Measurements from ENCODE around the gene TMEM37.

TMEM37 gene

DNA sequence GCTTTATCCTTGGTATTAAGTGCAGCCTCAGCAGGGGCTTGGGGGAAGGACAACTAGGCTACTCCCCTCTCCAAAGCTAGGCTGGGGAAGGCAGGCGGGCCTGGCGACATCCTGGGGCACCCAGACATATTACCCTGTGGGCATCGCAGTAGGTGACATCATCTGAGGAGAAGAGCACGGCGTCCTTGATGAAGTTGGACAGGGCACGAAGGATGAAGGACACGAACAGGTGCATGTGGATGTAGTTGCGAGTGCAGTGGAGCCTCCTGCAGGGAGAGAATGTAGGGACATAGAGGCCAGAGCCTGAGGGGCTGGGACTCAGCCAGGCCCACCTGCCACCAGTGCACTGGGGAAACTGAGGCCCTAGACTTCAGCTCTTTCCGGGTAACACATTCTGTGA, 32.3 kb downstream of the TMEM37 start:
- Histone ChIP-seq H3K23ac (ENCODE audit: low read length) (no peak overlapping the region), H3K4me3 (ENCODE audit: low read depth, low read length) (no peak overlapping the region), H2BK120ac (ENCODE audit: insufficient read depth, low read length, poor library complexity) (no peak overlapping the region), H3K27ac (ENCODE audit: low read depth, low read length) (no peak overlapping the region), H3K27me3 (ENCODE audit: insufficient read depth, low read length) (no peaks in the 10 kb centered on the region), H3K4me1 (ENCODE audit: control insufficient read depth in 1 of 2, insufficient read depth in 2 of 2, low read length in 2 of 2) (no peaks in the 10 kb centered on the region), H3K9me3 (ENCODE audit: insufficient read depth, low read depth, low read length) (no peaks in the 10 kb centered on the region), H3K14ac (ENCODE audit: low read length) (no peak overlapping the region), H2AK5ac (ENCODE audit: low read length) (no peak overlapping the region), H2BK5ac (ENCODE audit: low read depth, low read length, poor library complexity) (no peak overlapping the region), H4K12ac (ENCODE audit: low read depth, low read length) (no peak overlapping the region), H3K18ac (ENCODE audit: low read length) (no peak overlapping the region), H2AFZ (ENCODE audit: insufficient read depth, low read length, poor library complexity) (no peak overlapping the region), H4K8ac (ENCODE audit: low read depth, low read length) (no peak overlapping the region), H4K91ac (ENCODE audit: low read depth, low read length) (no peak overlapping the region), H2BK12ac (ENCODE audit: low read length) (no peak overlapping the region), H3K9ac (ENCODE audit: low read length) (no peak overlapping the region), H3K36me3 (ENCODE audit: control insufficient read depth in 1 of 2, insufficient read depth in 2 of 2, low read length in 2 of 2) (no peaks in the 10 kb centered on the region), H3K79me1 (ENCODE audit: low read length) (no peaks in the 10 kb centered on the region), H3K79me2 (ENCODE audit: control insufficient read depth, insufficient read depth, low read length, poor library complexity) (no peaks in the 10 kb centered on the region), H3K4me2 (ENCODE audit: low read length) (no peak overlapping the region), H3K4ac (ENCODE audit: low read depth, low read length) (no peak overlapping the region)
- no peak for DNase-seq
- no CpG with 5 or more reads among the region's 9 CpGs for WGBS (ENCODE audit: extremely low coverage, insufficient coverage, insufficient read length)

DNA sequence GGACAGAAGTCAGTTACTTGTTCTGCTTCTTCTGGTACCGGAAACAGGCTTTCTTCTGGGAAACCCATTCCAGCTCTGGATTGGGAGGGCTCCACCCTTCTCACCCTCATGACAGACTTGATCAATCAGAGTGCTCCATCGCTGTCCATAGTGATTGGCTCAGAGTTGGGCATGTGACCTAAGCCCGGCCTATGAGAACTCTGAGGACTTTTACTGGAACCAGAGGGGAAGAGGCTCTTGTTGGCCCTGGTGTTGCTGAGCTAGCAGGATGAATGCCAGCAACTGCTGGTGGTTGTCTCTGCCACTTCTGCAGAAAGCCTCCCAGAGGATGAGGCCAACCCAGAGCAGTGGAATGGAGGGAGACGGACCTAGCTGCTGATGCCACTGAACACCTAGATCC, 33.3 kb downstream of the TMEM37 start:
- Histone ChIP-seq H3K4me2 (ENCODE audit: low read length) (no peak overlapping the region), H3K18ac (ENCODE audit: low read length) (no peak overlapping the region), H3K23ac (ENCODE audit: low read length) (no peak overlapping the region), H3K79me2 (ENCODE audit: control insufficient read depth, insufficient read depth, low read length, poor library complexity) (no peaks in the 10 kb centered on the region), H3K4me1 (ENCODE audit: control insufficient read depth in 1 of 2, insufficient read depth in 2 of 2, low read length in 2 of 2) (no peaks in the 10 kb centered on the region), H3K4me3 (ENCODE audit: low read depth, low read length) (no peak overlapping the region), H3K27me3 (ENCODE audit: insufficient read depth, low read length) (no peaks in the 10 kb centered on the region), H3K36me3 (ENCODE audit: control insufficient read depth in 1 of 2, insufficient read depth in 2 of 2, low read length in 2 of 2) (no peaks in the 10 kb centered on the region), H3K9me3 (ENCODE audit: insufficient read depth, low read depth, low read length) (no peaks in the 10 kb centered on the region), H2BK120ac (ENCODE audit: insufficient read depth, low read length, poor library complexity) (no peak overlapping the region), H2BK5ac (ENCODE audit: low read depth, low read length, poor library complexity) (no peak overlapping the region), H3K27ac (ENCODE audit: low read depth, low read length) (no peak overlapping the region), H3K9ac (ENCODE audit: low read length) (no peak overlapping the region), H2AFZ (ENCODE audit: insufficient read depth, low read length, poor library complexity) (no peak overlapping the region), H3K14ac (ENCODE audit: low read length) (no peak overlapping the region), H2BK12ac (ENCODE audit: low read length) (no peak overlapping the region), H4K91ac (ENCODE audit: low read depth, low read length) (no peak overlapping the region), H4K8ac (ENCODE audit: low read depth, low read length) (no peak overlapping the region), H3K4ac (ENCODE audit: low read depth, low read length) (no peak overlapping the region), H3K79me1 (ENCODE audit: low read length) (no peaks in the 10 kb centered on the region), H2AK5ac (ENCODE audit: low read length) (no peak overlapping the region), H4K12ac (ENCODE audit: low read depth, low read length) (no peak overlapping the region)
- WGBS (ENCODE audit: extremely low coverage, insufficient coverage, insufficient read length): no CpG with 5 or more reads among the region's 4 CpGs
- no peak for DNase-seq

GRCh38 chr2:119465687-119466086, 34.0 kb downstream of the TMEM37 start:
- no peak for DNase-seq
- no peak overlapping the region for H3K4me3 ChIP-seq (ENCODE audit: low read depth, low read length)
- H3K36me3 ChIP-seq (ENCODE audit: control insufficient read depth in 1 of 2, insufficient read depth in 2 of 2, low read length in 2 of 2): no peaks in the 10 kb centered on the region
- H2AFZ ChIP-seq (ENCODE audit: insufficient read depth, low read length, poor library complexity): no peak overlapping the region
- no peak overlapping the region for H4K12ac ChIP-seq (ENCODE audit: low read depth, low read length)
- H3K27me3 ChIP-seq (ENCODE audit: insufficient read depth, low read length): no peaks in the 10 kb centered on the region
- H3K79me1 ChIP-seq (ENCODE audit: low read length): no peaks in the 10 kb centered on the region
- no peak overlapping the region for H3K4me2 ChIP-seq (ENCODE audit: low read length)
- H2AK5ac ChIP-seq (ENCODE audit: low read length): no peak overlapping the region
- H3K9ac ChIP-seq (ENCODE audit: low read length): no peak overlapping the region
- no peak overlapping the region for H2BK12ac ChIP-seq (ENCODE audit: low read length)
- no peak overlapping the region for H3K14ac ChIP-seq (ENCODE audit: low read length)
- no peak overlapping the region for H4K8ac ChIP-seq (ENCODE audit: low read depth, low read length)
- no peak overlapping the region for H3K4ac ChIP-seq (ENCODE audit: low read depth, low read length)
- no peaks in the 10 kb centered on the region for H3K79me2 ChIP-seq (ENCODE audit: control insufficient read depth, insufficient read depth, low read length, poor library complexity)
- H3K18ac ChIP-seq (ENCODE audit: low read length): no peak overlapping the region
- WGBS (ENCODE audit: extremely low coverage, insufficient coverage, insufficient read length): no CpG with 5 or more reads among the region's 11 CpGs
- H3K27ac ChIP-seq (ENCODE audit: low read depth, low read length): no peak overlapping the region
- H3K4me1 ChIP-seq (ENCODE audit: control insufficient read depth in 1 of 2, insufficient read depth in 2 of 2, low read length in 2 of 2): no peaks in the 10 kb centered on the region
- no peak overlapping the region for H2BK5ac ChIP-seq (ENCODE audit: low read depth, low read length, poor library complexity)
- H3K23ac ChIP-seq (ENCODE audit: low read length): no peak overlapping the region
- H2BK120ac ChIP-seq (ENCODE audit: insufficient read depth, low read length, poor library complexity): no peak overlapping the region
- H3K9me3 ChIP-seq (ENCODE audit: insufficient read depth, low read depth, low read length): no peaks in the 10 kb centered on the region
- H4K91ac ChIP-seq (ENCODE audit: low read depth, low read length): no peak overlapping the region

- H3K36me3 ChIP-seq (ENCODE audit: control insufficient read depth in 1 of 2, insufficient read depth in 2 of 2, low read length in 2 of 2): no peaks in the 10 kb centered on the region
These were observed 34.7 kb downstream of the TMEM37 start for GRCh38 chr2:119466373-119466772.

More at GRCh38 chr2:119466373-119466772, 34.7 kb downstream of the TMEM37 start:
- H3K18ac ChIP-seq (ENCODE audit: low read length): no peak overlapping the region
- no peaks in the 10 kb centered on the region for H3K9me3 ChIP-seq (ENCODE audit: insufficient read depth, low read depth, low read length)
- no peak overlapping the region for H4K12ac ChIP-seq (ENCODE audit: low read depth, low read length)
- no peaks in the 10 kb centered on the region for H3K4me1 ChIP-seq (ENCODE audit: control insufficient read depth in 1 of 2, insufficient read depth in 2 of 2, low read length in 2 of 2)
- no peak overlapping the region for H3K23ac ChIP-seq (ENCODE audit: low read length)
- no peak overlapping the region for H3K4me2 ChIP-seq (ENCODE audit: low read length)
- no peak overlapping the region for H2BK5ac ChIP-seq (ENCODE audit: low read depth, low read length, poor library complexity)
- no CpG with 5 or more reads among the region's 4 CpGs for WGBS (ENCODE audit: extremely low coverage, insufficient coverage, insufficient read length)
- no peak overlapping the region for H2AK5ac ChIP-seq (ENCODE audit: low read length)
- no peaks in the 10 kb centered on the region for H3K27me3 ChIP-seq (ENCODE audit: insufficient read depth, low read length)
- H3K79me1 ChIP-seq (ENCODE audit: low read length): no peaks in the 10 kb centered on the region
- H3K79me2 ChIP-seq (ENCODE audit: control insufficient read depth, insufficient read depth, low read length, poor library complexity): no peaks in the 10 kb centered on the region
- H3K4ac ChIP-seq (ENCODE audit: low read depth, low read length): no peak overlapping the region
- H3K4me3 ChIP-seq (ENCODE audit: low read depth, low read length): no peak overlapping the region
- no peak for DNase-seq
- no peak overlapping the region for H3K27ac ChIP-seq (ENCODE audit: low read depth, low read length)
- H4K8ac ChIP-seq (ENCODE audit: low read depth, low read length): no peak overlapping the region
- no peak overlapping the region for H4K91ac ChIP-seq (ENCODE audit: low read depth, low read length)
- no peak overlapping the region for H2BK12ac ChIP-seq (ENCODE audit: low read length)
- H2BK120ac ChIP-seq (ENCODE audit: insufficient read depth, low read length, poor library complexity): no peak overlapping the region
- no peak overlapping the region for H3K9ac ChIP-seq (ENCODE audit: low read length)
- no peak overlapping the region for H2AFZ ChIP-seq (ENCODE audit: insufficient read depth, low read length, poor library complexity)
- H3K14ac ChIP-seq (ENCODE audit: low read length): no peak overlapping the region

Data from trophoblast cell (in vitro differentiated cells and primary cell).